Measurements from ENCODE around the gene CHRNA5. TPM values are rescaled to one million over a fixed set of nuclear protein-coding genes. Genes with fewer than 3 reads are reported as not detected.
"Not testable (repeated sequence)": the region's sequence is repeated elsewhere in the genome, so short reads cannot be mapped to it uniquely, and the experiment has no call there.

Gene CHRNA5
- polyA plus RNA-seq, 3 donors from 2014 or later: 0.53 to 1.4 (median 0.62) TPM

DNA sequence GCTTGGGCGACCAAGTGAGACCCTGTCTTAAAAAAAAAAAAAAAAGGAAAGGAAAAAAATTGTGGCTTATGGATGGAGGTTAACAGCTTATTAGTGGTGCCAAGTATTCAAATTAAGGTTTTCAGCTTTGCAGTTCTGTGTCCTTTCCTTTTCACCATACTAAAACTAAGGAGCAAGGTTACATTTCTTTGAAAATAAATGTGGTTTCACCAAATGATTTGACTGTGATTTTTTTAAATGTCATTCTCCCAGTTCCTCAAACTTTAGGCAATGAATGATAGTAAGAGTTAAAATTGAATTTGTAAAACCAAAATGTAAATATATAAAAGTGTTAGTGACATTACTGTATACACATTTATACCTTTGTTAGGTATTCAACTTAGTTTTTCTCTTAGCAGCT is 9.6 kb downstream of the CHRNA5 start:
- Mint-ChIP-seq H3K27ac (no peak overlapping the region), H3K4me1 (no peaks in the 10 kb centered on the region), H3K36me3 (no peaks in the 10 kb centered on the region), H3K9me3 (no peaks in the 10 kb centered on the region), H3K27me3 (ENCODE audit: low read depth in 3 of 3) (peaks cover 0 to 1% (median 0%) of the 10 kb centered on the region in 3 donors), H3K4me3 (no peak overlapping the region)
- DNase-seq: no peak

DNA sequence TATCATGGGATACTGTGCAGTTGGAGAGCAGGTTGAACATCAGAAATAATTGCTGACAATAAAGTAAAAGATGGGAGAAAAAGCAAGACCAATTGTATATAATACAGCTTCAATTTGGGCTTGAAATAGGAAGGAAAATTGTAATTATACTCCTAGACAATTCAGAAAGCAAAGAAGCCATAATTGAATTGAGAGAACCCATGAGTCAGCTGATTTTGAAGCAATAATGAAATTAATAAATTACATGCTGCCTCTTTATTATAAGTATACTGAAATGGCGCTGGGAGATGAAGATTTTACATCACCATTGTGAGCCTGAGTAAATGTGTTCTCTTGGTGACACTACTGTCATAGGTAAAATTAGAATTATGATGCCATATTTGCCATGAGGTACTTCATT is 32.3 kb downstream of the CHRNA5 start:
- Mint-ChIP-seq H3K27me3 (ENCODE audit: low read depth in 3 of 3) (peaks cover 0 to 5% (median 2%) of the 10 kb centered on the region in 3 donors), H3K9me3 (no peaks in the 10 kb centered on the region), H3K27ac (no peak overlapping the region), H3K4me1 (no peaks in the 10 kb centered on the region), H3K4me3 (no peak overlapping the region), H3K36me3 (no peaks in the 10 kb centered on the region)
- no peak for DNase-seq

DNA sequence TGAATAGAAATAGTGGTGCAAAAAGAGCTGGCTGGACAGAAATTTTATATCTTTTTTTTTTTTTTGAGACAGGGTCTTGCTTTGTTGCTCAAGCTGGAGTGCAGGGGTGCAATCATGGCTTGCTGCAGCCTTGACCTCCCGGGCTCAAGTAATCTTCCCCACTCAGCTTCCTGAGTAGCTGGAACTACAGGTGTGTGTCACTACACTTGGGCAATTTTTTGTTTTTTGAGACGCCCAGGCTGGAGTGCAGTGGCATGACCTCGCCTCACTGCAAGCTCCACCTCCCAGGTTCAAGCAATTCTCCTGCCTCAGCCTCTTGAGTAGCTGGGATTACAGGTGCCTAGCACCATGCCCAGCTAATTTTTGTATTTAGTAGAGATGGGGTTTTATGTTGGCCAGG is 33.0 kb downstream of the CHRNA5 start:
- no peaks in the 10 kb centered on the region for H3K36me3 Mint-ChIP-seq
- H3K4me1 Mint-ChIP-seq: no peaks in the 10 kb centered on the region
- no peak overlapping the region for H3K4me3 Mint-ChIP-seq
- no peak for DNase-seq
- no peaks in the 10 kb centered on the region for H3K9me3 Mint-ChIP-seq
- H3K27ac Mint-ChIP-seq: no peak overlapping the region
- H3K27me3 Mint-ChIP-seq (ENCODE audit: low read depth in 3 of 3): peaks cover 0 to 5% (median 2%) of the 10 kb centered on the region in 3 donors

DNA sequence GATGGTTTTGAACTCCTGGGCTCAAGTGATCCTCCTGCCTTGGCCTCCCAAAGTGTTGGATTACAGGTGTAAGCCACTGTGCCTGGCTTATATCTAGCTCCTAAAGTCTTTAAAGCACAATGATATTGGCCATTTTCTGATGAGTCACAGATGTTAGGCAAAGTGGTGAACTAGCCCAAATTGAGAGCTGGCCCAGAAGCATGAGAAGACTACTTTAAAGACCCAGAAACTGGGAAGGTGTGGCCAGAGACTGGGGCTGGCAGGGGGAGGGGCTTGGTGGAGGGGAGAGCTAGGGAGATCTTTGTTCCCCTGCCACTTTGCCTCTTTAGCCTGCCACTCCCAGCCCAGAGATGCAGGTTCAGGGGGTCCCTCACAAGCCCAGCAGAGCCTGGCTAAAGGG is 33.9 kb downstream of the CHRNA5 start:
- Mint-ChIP-seq H3K27ac (no peak overlapping the region), H3K4me1 (no peaks in the 10 kb centered on the region), H3K4me3 (no peak overlapping the region), H3K9me3 (no peaks in the 10 kb centered on the region), H3K36me3 (no peaks in the 10 kb centered on the region), H3K27me3 (ENCODE audit: low read depth in 3 of 3) (peaks cover 0 to 5% (median 2%) of the 10 kb centered on the region in 3 donors)
- DNase-seq: no peak

DNA sequence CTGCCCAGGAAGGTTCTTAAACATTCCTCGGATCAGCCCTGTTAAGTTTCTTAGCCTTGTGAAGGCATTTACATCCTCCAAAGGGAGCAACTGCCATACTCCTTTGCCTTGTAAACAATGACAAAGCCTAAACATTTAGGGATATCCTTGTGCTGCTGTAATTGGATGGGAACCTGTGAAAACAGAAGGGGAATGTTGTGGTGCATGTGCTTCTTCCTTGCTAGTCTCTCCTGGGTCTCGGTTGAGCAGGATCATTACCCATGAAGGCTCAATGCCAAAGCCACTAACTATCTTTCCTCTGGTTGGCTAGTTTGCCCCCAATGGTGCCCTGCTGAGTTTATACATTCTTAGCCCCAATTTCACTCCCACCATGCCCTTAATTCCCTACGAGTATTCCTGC is 38.1 kb downstream of the CHRNA5 start:
- no peak for DNase-seq
- Mint-ChIP-seq H3K27me3 (ENCODE audit: low read depth in 3 of 3) (peaks cover 3 to 11% (median 7%) of the 10 kb centered on the region in 3 donors), H3K27ac (no peak overlapping the region), H3K36me3 (no peaks in the 10 kb centered on the region), H3K9me3 (no peaks in the 10 kb centered on the region), H3K4me1 (no peaks in the 10 kb centered on the region), H3K4me3 (no peak overlapping the region)

DNA sequence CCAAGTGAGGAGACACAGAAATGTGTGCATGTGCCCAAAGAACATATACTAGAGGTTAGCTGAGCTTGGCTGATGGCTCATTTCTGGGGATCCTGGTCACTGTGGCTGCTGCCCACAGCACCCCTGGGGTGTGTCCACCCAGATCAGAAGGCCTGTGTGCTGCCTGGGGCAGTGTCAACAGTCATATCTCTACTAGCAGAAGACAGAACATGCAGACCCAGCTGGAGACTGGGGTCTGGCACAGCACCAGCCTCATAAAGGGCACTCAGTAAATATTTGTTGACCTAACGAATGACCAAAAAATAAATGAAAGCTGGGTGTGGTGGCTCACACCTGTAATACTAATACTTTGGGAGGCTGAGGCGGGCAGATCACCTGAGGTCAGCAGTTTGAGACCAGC is 39.1 kb downstream of the CHRNA5 start:
- Mint-ChIP-seq H3K4me3 (no peak overlapping the region), H3K9me3 (no peaks in the 10 kb centered on the region), H3K36me3 (no peaks in the 10 kb centered on the region), H3K4me1 (no peaks in the 10 kb centered on the region), H3K27me3 (ENCODE audit: low read depth in 3 of 3) (peaks cover 3 to 17% (median 7%) of the 10 kb centered on the region in 3 donors), H3K27ac (no peak overlapping the region)
- no peak for DNase-seq

DNA sequence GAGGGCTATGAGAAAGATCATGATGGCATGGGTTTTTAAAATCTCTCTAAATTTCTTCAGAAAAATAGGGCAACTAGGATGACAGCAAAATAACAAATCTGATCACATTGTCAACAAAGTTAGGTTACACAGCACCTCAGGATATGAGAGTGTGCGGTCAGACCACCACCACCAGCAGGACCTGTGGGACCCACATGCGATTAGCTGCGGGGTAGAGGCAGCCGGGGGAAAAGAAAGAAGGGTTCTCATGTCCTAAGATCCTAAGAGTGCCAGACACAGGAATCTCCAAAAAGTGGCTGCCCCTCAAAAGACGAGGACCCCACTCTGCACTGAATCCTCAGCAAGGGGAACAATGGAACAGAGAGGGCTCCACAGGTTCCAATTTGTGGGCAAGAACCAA is 39.9 kb downstream of the CHRNA5 start:
- peaks cover 3 to 22% (median 7%) of the 10 kb centered on the region in 3 donors for H3K27me3 Mint-ChIP-seq (ENCODE audit: low read depth in 3 of 3)
- H3K9me3 Mint-ChIP-seq: no peaks in the 10 kb centered on the region
- H3K36me3 Mint-ChIP-seq: no peaks in the 10 kb centered on the region
- no peaks in the 10 kb centered on the region for H3K4me1 Mint-ChIP-seq
- DNase-seq: no peak
- no peak overlapping the region for H3K4me3 Mint-ChIP-seq
- no peak overlapping the region for H3K27ac Mint-ChIP-seq

DNA sequence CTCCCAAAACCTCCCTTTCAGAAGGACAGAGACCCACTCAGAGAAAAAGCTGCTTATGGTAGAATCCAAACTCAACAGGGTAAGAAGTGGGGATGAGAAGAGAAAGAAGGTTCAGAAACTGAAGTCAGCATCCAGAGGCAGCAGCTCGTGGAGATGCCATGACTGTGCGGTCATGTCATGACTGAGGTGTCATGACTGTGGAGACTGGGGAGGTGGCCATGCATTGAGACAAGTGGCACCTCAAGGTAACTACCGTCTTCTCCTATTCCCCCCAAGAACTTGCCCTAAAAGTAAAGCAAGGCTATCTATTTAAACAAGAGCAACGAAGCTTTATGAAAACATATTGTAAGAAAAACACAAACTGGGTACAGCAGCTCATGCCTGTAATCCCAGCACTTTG is 40.4 kb downstream of the CHRNA5 start:
- Mint-ChIP-seq H3K27ac (no peak overlapping the region), H3K9me3 (no peaks in the 10 kb centered on the region), H3K27me3 (ENCODE audit: low read depth in 3 of 3) (peaks cover 3 to 20% (median 7%) of the 10 kb centered on the region in 3 donors), H3K36me3 (no peaks in the 10 kb centered on the region), H3K4me1 (no peaks in the 10 kb centered on the region), H3K4me3 (no peak overlapping the region)
- no peak for DNase-seq

DNA sequence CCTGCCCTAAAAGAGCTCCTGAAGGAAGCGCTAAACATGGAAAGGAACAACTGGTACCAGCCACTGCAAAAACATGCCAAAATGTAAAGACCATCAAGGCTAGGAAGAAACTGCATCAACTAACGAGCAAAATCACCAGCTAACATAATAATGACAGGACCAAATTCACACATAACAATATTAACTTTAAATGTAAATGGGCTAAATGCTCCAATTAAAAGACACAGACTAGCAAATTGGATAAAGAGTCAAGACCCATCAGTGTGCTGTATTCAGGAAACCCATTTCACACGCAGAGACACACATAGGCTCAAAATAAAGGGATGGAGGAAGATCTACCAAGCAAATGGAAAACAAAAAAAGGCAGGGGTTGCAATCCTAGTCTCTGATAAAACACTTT is 44.2 kb downstream of the CHRNA5 start:
- H3K4me3 Mint-ChIP-seq, DNase-seq, H3K36me3 Mint-ChIP-seq, H3K27ac Mint-ChIP-seq, H3K9me3 Mint-ChIP-seq, H3K4me1 Mint-ChIP-seq: not testable (repeated sequence)
- H3K27me3 Mint-ChIP-seq (ENCODE audit: low read depth in 3 of 3): peaks cover 1 to 17% (median 7%) of the 10 kb centered on the region in 3 donors

DNA sequence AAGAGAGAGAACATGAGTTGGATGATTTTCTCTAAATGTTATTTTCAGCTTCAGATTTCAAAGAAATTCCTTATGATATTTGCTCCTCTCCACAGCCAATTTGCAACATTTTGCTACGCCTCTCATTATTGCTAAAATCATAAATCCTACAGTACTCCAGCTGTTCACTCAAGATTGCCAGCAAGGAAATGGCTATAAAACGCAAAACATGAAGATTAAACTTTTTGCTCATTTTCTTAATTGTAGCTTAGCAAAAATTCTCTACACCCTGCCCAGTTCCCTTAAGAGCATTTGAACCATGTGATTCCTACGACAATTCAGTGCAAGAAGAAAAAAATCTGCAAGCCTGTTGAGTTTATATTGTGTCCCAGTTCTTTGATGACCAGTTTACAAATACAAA is 48.7 kb downstream of the CHRNA5 start:
- Mint-ChIP-seq H3K27me3 (ENCODE audit: low read depth in 3 of 3) (peaks cover 2 to 13% (median 5%) of the 10 kb centered on the region in 3 donors), H3K36me3 (no peaks in the 10 kb centered on the region), H3K4me1 (peaks cover 0 to 1% of the 10 kb centered on the region in 2 donors), H3K4me3 (no peak overlapping the region), H3K9me3 (no peaks in the 10 kb centered on the region), H3K27ac (no peak overlapping the region)
- no peak for DNase-seq

DNA sequence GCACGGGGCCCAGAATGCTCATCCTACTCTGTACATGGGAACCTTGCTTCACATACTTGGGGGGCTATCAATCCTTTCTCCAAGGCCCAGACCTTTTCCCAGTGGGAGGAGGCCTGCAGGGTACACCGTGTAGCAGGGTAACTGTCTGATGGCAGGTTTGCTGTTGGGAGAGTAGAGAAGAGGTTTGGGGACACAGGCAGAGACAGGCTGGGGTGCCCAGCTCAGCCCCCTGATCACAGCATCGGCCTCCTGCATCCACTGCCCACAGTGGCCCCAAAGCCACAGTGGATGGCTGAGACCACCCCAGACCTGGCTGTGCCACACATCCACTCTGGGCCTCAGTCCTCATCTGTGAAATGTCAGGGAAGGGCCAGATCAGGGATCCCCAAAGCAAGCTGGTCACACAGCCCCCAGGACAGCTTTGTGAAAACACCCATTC is 49.9 kb downstream of the CHRNA5 start:
- H3K4me3 Mint-ChIP-seq: no peak overlapping the region
- H3K36me3 Mint-ChIP-seq: no peaks in the 10 kb centered on the region
- no peaks in the 10 kb centered on the region for H3K9me3 Mint-ChIP-seq
- no peak for DNase-seq
- H3K4me1 Mint-ChIP-seq: peaks cover 0 to 1% of the 10 kb centered on the region in 2 donors
- no peak overlapping the region for H3K27ac Mint-ChIP-seq
- peaks cover 5 to 9% (median 5%) of the 10 kb centered on the region in 3 donors for H3K27me3 Mint-ChIP-seq (ENCODE audit: low read depth in 3 of 3)

DNA sequence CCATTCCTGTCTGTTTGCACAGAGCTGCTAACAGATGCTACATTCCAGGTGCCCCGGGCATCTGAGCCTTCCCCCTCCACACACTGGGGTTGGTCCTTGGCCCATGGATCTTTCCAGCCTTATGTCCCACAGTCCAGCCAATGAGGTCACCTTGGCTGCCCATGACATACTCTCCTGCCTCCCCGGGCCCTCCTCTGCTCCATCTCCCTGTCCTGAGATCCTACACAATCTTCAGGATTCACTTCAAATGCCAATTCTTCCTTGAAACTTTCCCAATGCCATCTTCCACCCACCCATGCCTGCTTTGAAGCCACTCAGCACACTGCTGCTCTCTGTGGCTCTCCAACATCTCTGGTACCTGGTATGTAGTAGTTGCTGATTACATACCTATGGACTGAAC is 51.2 kb downstream of the CHRNA5 start:
- DNase-seq: no peak
- peaks cover 0 to 1% of the 10 kb centered on the region in 2 donors for H3K4me1 Mint-ChIP-seq
- H3K27ac Mint-ChIP-seq: no peak overlapping the region
- no peak overlapping the region for H3K4me3 Mint-ChIP-seq
- no peaks in the 10 kb centered on the region for H3K36me3 Mint-ChIP-seq
- no peaks in the 10 kb centered on the region for H3K9me3 Mint-ChIP-seq
- H3K27me3 Mint-ChIP-seq (ENCODE audit: low read depth in 3 of 3): peaks cover 5 to 13% (median 6%) of the 10 kb centered on the region in 3 donors

DNA sequence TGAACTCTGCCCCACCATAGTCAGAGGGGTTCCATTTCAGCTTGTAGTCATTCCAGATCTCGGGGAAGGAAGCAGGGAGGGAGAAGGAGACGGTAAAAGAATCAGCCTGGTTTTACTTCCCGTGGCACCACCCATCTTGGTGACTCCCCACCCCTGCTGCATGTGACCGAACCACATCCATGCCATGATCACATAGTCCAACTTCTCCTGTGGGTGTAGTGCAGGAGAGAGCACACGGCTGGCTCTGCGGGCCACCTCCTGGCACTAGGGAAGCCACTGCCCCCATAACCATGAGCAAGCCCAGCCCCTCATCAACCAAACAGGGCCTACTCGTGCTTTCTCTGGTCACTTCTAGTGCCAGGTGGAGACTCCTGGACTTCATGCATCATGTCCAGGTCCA is 51.8 kb downstream of the CHRNA5 start:
- H3K27ac Mint-ChIP-seq: no peak overlapping the region
- no peaks in the 10 kb centered on the region for H3K36me3 Mint-ChIP-seq
- H3K4me1 Mint-ChIP-seq: peaks cover 0 to 1% of the 10 kb centered on the region in 2 donors
- DNase-seq: no peak
- no peaks in the 10 kb centered on the region for H3K9me3 Mint-ChIP-seq
- H3K27me3 Mint-ChIP-seq (ENCODE audit: low read depth in 3 of 3): peaks cover 5 to 16% (median 8%) of the 10 kb centered on the region in 3 donors
- no peak overlapping the region for H3K4me3 Mint-ChIP-seq

DNA sequence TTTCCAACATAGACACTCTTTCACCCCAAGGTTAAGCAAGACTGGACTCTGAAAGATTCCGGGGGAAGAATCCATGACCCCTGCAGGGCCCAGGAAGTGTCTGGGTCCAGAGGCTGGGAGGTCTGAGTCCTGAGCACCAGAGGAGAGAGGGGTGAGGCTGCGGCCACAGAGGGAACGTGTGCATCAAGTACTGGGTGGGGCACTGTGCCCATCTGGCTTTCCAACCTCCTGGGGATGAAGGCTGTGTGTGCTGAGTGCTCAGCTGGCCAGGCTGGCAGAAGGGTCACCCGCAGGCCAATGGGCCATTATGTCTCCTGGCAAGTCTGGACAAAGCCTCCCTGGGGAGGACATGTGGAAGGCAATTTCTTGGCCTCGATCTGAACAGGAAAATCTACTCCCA is 52.2 kb downstream of the CHRNA5 start:
- Mint-ChIP-seq H3K27ac (no peak overlapping the region), H3K27me3 (ENCODE audit: low read depth in 3 of 3) (peaks cover 5 to 19% (median 8%) of the 10 kb centered on the region in 3 donors), H3K9me3 (no peaks in the 10 kb centered on the region), H3K36me3 (no peaks in the 10 kb centered on the region), H3K4me3 (no peak overlapping the region), H3K4me1 (peaks cover 0 to 1% of the 10 kb centered on the region in 2 donors)
- no peak for DNase-seq

DNA sequence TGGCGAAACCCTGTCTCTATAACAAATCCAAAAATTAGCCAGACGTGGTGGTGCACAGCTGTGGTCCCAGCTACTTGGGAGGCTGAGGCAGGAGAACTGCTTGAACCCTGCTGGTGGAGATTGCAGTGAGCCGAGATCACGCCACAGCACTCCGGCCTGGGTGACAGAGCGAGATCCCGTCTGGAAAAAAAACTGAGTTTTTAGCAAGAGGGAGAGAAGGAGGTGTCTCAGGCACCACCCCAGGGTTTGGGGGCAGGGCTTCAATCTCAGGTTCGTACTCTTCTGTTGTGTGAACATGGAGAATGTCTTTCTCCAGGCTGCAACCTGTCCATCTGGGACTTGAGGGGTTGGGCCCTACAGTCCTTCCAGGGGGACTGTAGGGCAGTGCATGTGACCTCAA is 52.7 kb downstream of the CHRNA5 start:
- no peak overlapping the region for H3K27ac Mint-ChIP-seq
- H3K4me3 Mint-ChIP-seq: no peak overlapping the region
- H3K9me3 Mint-ChIP-seq: no peaks in the 10 kb centered on the region
- no peaks in the 10 kb centered on the region for H3K36me3 Mint-ChIP-seq
- H3K4me1 Mint-ChIP-seq: peaks cover 0 to 1% of the 10 kb centered on the region in 2 donors
- no peak for DNase-seq
- H3K27me3 Mint-ChIP-seq (ENCODE audit: low read depth in 3 of 3): peaks cover 5 to 22% (median 8%) of the 10 kb centered on the region in 3 donors
